PC-9 (cell line): ENCODE results near the gene WDR7.

ENCODE experiments used
- CTCF ChIP-seq: fragments of 200-600 bp; sonication (generic); conservative IDR thresholded peaks from 2 replicates; pipeline ENCODE4 v1.6.1; 2017; ENCODE audit warnings: mixed run types, antibody characterized with exemption, mild to moderate bottlenecking, moderate library complexity
- EZH2 ChIP-seq: fragments of 200-600 bp; sonication (generic); IDR thresholded peaks from 2 replicates; pipeline ENCODE4 v1.8.0; 2017; ENCODE audit warnings: antibody characterized with exemption, low read depth

GRCh38 chr18:57038395-57038794 is 387.2 kb downstream of the WDR7 start:
- TF ChIP-seq CTCF (no peak), EZH2 (no peak)
